Activated naive CD4-positive, alpha-beta T cell treated with anti-CD3 and anti-CD28 coated beads, Interleukin-2, amount 50 U/mL, for 24 hours (primary cell): ENCODE results near the gene AKAP8L.

Experiments
- H3K27ac Mint-ChIP-seq: one replicate; pipeline ENCODE4 v1.8.0; 2021; ENCODE audit warnings: mild to moderate bottlenecking, mixed read lengths
- H3K27me3 Mint-ChIP-seq: one replicate; pipeline ENCODE4 v1.8.0; 2021; ENCODE audit warnings: mixed read lengths
- H3K36me3 Mint-ChIP-seq: one replicate; pipeline ENCODE4 v1.8.0; 2021; ENCODE audit warnings: mixed read lengths
- H3K4me1 Mint-ChIP-seq: one replicate; pipeline ENCODE4 v1.8.0; 2021; ENCODE audit warnings: mixed read lengths
- H3K4me3 Mint-ChIP-seq: one replicate; pipeline ENCODE4 v1.8.0; 2021; ENCODE audit warnings: mild to moderate bottlenecking, mixed read lengths
- H3K9me3 Mint-ChIP-seq: one replicate; pipeline ENCODE4 v1.8.0; 2021; ENCODE audit warnings: mixed read lengths

AKAP8L gene

DNA sequence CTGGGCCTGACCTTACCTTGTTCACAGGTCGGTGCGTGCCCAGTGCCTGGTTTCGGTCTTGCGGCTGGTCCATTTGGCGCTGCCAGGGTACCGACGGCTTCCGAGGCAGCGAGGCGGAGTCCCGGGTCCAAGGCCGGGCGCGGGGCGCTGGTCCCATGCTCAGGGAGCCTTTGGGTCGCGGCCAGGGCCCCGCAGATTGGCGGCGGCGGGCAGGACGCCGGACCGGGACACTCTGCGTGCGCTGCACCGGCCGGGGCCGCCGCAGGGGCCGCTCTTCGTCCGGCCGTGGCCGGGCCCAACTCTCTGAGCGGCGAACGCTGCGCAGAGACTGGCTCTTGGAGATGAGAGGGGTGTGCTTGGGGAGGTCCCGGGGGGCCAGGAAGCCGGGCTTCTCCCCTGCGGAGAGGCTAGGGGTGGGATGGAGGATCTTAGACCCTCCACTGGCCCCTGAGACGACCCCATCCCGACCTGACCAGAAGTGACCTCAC, 34.3 kb upstream of the AKAP8L start:
- H3K4me1 Mint-ChIP-seq, result peaks cover 34% of the 10 kb centered on the region
- H3K27ac Mint-ChIP-seq, result no peak overlapping the region
- no peaks in the 10 kb centered on the region for H3K27me3 Mint-ChIP-seq
- no peak overlapping the region for H3K4me3 Mint-ChIP-seq
- H3K9me3 Mint-ChIP-seq, result no peaks in the 10 kb centered on the region
- peaks cover 13% of the 10 kb centered on the region for H3K36me3 Mint-ChIP-seq

- H3K4me1 Mint-ChIP-seq, result peaks cover 34% of the 10 kb centered on the region
- peak overlapping the region; percentile 17 for H3K27ac Mint-ChIP-seq
- peaks cover 9% of the 10 kb centered on the region for H3K36me3 Mint-ChIP-seq
- H3K4me3 Mint-ChIP-seq, result no peak overlapping the region
- H3K27me3 Mint-ChIP-seq, result no peaks in the 10 kb centered on the region
- no peaks in the 10 kb centered on the region for H3K9me3 Mint-ChIP-seq
These were observed 33.6 kb upstream of the AKAP8L start for GRCh38 chr19:15452111-15453047.

- peak overlapping the region; percentile 81 for H3K4me3 Mint-ChIP-seq
These were observed 31.7 kb upstream of the AKAP8L start for GRCh38 chr19:15450528-15450890.

GRCh38 chr19:15449620-15450527, 31.1 kb upstream of the AKAP8L start, which contains the start of gene WIZ:
TSS of gene WIZ (minus strand) at chr19:15449956. CDS start at chr19:15448307, 1,649 bp downstream.
- Mint-ChIP-seq H3K27me3 (no peaks in the 10 kb centered on the region), H3K36me3 (peaks cover 8% of the 10 kb centered on the region), H3K4me3 (peak within 1 kb of the TSS; percentile 81), H3K4me1 (peaks cover 30% of the 10 kb centered on the region), H3K27ac (peak within 1 kb of the TSS; percentile 85), H3K9me3 (no peaks in the 10 kb centered on the region)

More at GRCh38 chr19:15450528-15450890, 31.7 kb upstream of the AKAP8L start:
- Mint-ChIP-seq H3K27me3 (no peaks in the 10 kb centered on the region), H3K9me3 (no peaks in the 10 kb centered on the region), H3K4me1 (peaks cover 34% of the 10 kb centered on the region), H3K27ac (peak overlapping the region; percentile 85), H3K36me3 (peaks cover 9% of the 10 kb centered on the region)

GRCh38 chr19:15448778-15449619, 30.2 kb upstream of the AKAP8L start:
- Mint-ChIP-seq H3K4me3 (peak overlapping the region; percentile 68), H3K9me3 (no peaks in the 10 kb centered on the region), H3K27me3 (no peaks in the 10 kb centered on the region), H3K36me3 (peaks cover 8% of the 10 kb centered on the region), H3K27ac (peak overlapping the region; percentile 83), H3K4me1 (peaks cover 25% of the 10 kb centered on the region)

DNA sequence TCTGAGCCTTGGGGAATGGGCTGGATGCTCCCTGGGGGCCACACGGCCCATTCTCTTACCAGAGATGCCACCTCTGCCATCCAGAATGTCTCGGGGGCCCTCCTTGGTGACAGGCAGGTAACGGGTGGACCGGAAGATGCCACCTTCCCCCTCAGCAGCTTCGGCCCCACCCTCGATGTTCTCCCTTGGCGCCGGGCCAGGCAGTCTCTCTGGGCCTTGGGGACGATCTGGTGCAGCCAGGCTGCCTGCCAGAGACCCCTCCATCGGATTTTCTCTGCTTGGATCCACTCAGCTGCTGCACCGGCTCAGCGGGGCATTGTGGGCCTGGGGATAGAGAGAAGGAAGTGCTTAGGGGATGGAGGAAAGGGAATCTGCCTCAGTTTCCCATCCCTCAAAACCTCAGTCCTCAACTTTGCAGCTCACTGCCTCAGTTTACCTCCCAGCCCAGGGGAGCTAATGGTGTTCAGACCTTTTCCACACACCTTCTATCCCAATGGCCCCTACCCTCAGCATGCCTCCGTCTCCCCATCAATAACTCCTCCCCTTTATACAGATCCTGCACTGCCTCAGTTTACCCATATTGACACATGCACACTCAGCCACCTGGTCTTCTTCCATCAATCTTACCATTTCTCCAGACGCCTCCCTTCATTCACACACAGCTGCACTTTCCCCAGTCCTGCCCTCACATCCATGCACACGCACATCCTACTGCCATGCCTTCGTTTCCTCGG, 29.4 kb upstream of the AKAP8L start:
- Mint-ChIP-seq H3K27ac (peak overlapping the region; percentile 83), H3K4me1 (peaks cover 20% of the 10 kb centered on the region), H3K9me3 (no peaks in the 10 kb centered on the region), H3K36me3 (peaks cover 3% of the 10 kb centered on the region), H3K4me3 (peak overlapping the region; percentile 68), H3K27me3 (no peaks in the 10 kb centered on the region)

DNA sequence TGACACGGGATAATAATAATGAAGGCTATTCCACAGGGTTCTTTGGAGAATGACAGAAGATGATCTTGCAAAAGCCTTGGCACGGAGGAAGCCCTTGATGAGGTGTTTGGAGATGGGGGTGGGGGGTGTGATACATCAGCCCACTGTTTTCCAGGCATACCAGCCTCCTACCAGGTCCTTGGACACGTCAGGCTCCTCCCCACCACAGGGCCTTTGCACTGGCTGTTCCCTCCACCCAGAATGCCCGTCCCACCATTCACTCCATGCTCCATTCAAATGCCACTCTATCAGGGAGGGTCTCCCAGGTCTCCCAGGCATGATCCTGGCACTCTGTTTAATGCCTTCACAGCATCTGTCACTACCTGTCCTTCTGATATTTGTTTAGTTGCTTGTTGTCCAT, 28.3 kb upstream of the AKAP8L start:
- H3K4me3 Mint-ChIP-seq, result no peak overlapping the region
- peaks cover 20% of the 10 kb centered on the region for H3K4me1 Mint-ChIP-seq
- peaks cover 3% of the 10 kb centered on the region for H3K36me3 Mint-ChIP-seq
- H3K9me3 Mint-ChIP-seq, result no peaks in the 10 kb centered on the region
- no peaks in the 10 kb centered on the region for H3K27me3 Mint-ChIP-seq
- no peak overlapping the region for H3K27ac Mint-ChIP-seq

GRCh38 chr19:15445807-15446376, 27.1 kb upstream of the AKAP8L start:
- H3K4me1 Mint-ChIP-seq, result peaks cover 15% of the 10 kb centered on the region
- H3K9me3 Mint-ChIP-seq, result no peaks in the 10 kb centered on the region
- no peak overlapping the region for H3K27ac Mint-ChIP-seq

DNA sequence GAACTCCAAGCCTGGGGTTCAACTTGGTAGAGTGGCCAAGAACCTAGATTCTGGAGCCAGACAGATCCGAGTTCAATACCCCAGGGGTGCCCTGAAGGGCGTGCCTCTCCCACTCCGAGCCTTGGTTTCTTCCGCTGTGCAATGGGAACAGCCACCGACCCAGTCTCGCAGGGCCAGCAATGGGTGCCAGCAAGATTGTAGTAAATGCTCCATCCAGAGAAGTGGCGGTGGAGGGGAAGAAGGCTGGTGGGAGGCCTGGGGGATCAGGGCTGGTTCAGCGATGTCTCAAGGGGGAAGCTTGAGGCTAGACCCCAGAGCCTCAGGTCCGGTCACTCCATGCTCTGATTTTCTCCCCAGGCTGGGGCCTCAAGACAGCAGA, 26.4 kb upstream of the AKAP8L start:
- Mint-ChIP-seq H3K27me3 (no peaks in the 10 kb centered on the region), H3K36me3 (peaks cover under 1% of the 10 kb centered on the region), H3K9me3 (no peaks in the 10 kb centered on the region), H3K4me1 (peaks cover 9% of the 10 kb centered on the region), H3K4me3 (no peak overlapping the region), H3K27ac (no peak overlapping the region)

More at GRCh38 chr19:15445807-15446376, 27.1 kb upstream of the AKAP8L start:
- no peaks in the 10 kb centered on the region for H3K27me3 Mint-ChIP-seq
- H3K36me3 Mint-ChIP-seq, result peaks cover 2% of the 10 kb centered on the region
- no peak overlapping the region for H3K4me3 Mint-ChIP-seq

DNA sequence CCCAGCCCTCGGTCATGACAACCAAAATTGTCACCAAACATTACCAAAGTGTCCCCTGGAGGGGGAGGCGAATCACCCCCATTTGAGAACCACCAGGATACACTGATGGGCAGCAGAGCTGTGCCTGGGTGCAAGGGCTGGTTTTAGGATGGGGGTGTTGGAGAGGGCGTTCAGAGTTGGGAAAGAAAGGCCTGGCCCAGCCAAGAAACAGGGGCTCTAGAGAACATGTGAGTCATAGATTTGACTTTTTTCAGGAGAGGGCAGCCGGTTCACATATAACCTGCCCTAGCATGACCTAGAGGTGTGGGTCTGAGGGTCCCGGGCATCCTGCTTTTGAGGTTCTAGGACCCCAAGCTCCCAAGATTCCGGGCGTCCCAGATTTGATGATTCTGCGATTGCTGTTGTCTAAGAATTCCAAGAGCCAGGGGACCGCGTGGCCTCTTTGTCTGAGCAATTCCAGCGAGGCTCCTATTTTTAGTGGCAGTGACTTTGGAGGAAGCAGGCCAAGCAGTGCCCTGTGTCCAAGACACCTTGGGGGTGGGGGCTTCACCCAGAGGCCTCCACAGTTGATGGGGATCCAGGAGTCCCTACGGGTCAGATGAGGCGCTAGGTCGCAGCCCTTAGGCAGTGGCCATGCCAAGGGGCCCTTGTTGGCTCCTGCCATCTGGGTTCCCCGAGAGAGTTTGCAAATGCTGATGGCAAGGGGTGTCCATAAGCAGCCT, 25.9 kb upstream of the AKAP8L start:
- no peaks in the 10 kb centered on the region for H3K9me3 Mint-ChIP-seq
- H3K27me3 Mint-ChIP-seq, result no peaks in the 10 kb centered on the region
- H3K4me3 Mint-ChIP-seq, result no peak overlapping the region
- H3K27ac Mint-ChIP-seq, result no peak overlapping the region
- H3K4me1 Mint-ChIP-seq, result peaks cover 7% of the 10 kb centered on the region
- H3K36me3 Mint-ChIP-seq, result no peaks in the 10 kb centered on the region

GRCh38 chr19:15443838-15444237, 25.1 kb upstream of the AKAP8L start:
- Mint-ChIP-seq H3K4me3 (no peak overlapping the region), H3K27ac (no peak overlapping the region), H3K4me1 (peaks cover 5% of the 10 kb centered on the region), H3K9me3 (no peaks in the 10 kb centered on the region), H3K36me3 (no peaks in the 10 kb centered on the region), H3K27me3 (no peaks in the 10 kb centered on the region)

- H3K4me3 Mint-ChIP-seq, result no peak overlapping the region
- H3K4me1 Mint-ChIP-seq, result no peaks in the 10 kb centered on the region
- H3K9me3 Mint-ChIP-seq, result no peaks in the 10 kb centered on the region
- no peaks in the 10 kb centered on the region for H3K36me3 Mint-ChIP-seq
- no peak overlapping the region for H3K27ac Mint-ChIP-seq
- H3K27me3 Mint-ChIP-seq, result no peaks in the 10 kb centered on the region
These were observed 24.5 kb upstream of the AKAP8L start for GRCh38 chr19:15443325-15443724.

- Mint-ChIP-seq H3K27ac (no peak overlapping the region), H3K27me3 (no peaks in the 10 kb centered on the region), H3K9me3 (no peaks in the 10 kb centered on the region), H3K36me3 (no peaks in the 10 kb centered on the region), H3K4me3 (no peak overlapping the region), H3K4me1 (no peaks in the 10 kb centered on the region)
These were observed 23.5 kb upstream of the AKAP8L start for GRCh38 chr19:15442142-15442920.
